Right ventricle myocardium superior (tissue), 1 donor: ENCODE data around the gene SPHK1. TPM values are rescaled to one million over a fixed set of nuclear protein-coding genes. Genes with fewer than 3 reads are reported as not detected.
"Not testable (repeated sequence)": the region's sequence is repeated elsewhere in the genome, so short reads cannot be mapped to it uniquely, and the experiment has no call there.

Experiments
- ATAC-seq: fragments of 200-7000 bp; cut with Tn5 transposase; one replicate; pipeline ENCODE4 v1.9.1; 2020; ENCODE audit warnings: mild to moderate bottlenecking; ENCODE audit not compliant: poor library complexity
- DNase-seq: peaks from one replicate; pipeline ENCODE4 v3.0.0-alpha.2; 2020
- intact Hi-C: fragments of 100-400 bp; cut with DNase I; formaldehyde crosslinking; loops from one replicate; pipeline ENCODE4 v1.11.2; 2022
- total RNA-seq: library from RNA; stranded (reverse); fragmentation: NEBNext Ultra II Directional; extraction: Animal tissue kit (Norgen Biotek cat#: 25700); gene quantifications from one replicate; pipeline ENCODE4 v1.2.1, GENCODE V29; 2021
- donor health status: DM: no; HTN: yes; CAD: no; lungs with severe emphysema.

Gene SPHK1
- total RNA-seq, 1 donor from 2014 or later: 2.0 TPM

DNA sequence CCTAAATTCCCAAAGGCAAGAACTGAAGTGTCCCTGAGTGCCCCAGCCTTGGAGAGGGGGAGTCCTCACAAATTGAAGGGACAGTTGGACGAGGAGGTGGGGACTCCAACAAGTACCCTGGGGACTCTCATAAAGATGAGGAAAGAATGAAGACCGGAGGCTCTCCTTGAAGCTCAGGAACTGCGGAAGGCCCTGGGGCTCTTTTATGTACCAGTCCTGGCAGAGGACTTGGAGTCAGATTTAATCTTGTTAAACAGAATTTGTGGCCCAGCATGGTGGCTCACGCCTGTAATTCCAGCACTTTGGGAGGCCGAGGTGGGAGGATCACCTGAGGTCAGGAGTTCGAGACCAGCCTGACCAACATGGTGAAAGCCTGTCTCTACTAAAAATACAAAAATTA lies 24.6 kb upstream of the SPHK1 start:
- intact Hi-C loops, DNase-seq, ATAC-seq: not testable (repeated sequence)

- intact Hi-C loops: no loop called here
- DNase-seq (no peak), ATAC-seq (no peak)
Observed at GRCh38 chr17:76360461-76360860, 23.9 kb upstream of the SPHK1 start.

GRCh38 chr17:76363107-76363842 lies 21.1 kb upstream of the SPHK1 start:
- intact Hi-C loops: no loop called here
- ATAC-seq (no peak), DNase-seq (no peak)

DNA sequence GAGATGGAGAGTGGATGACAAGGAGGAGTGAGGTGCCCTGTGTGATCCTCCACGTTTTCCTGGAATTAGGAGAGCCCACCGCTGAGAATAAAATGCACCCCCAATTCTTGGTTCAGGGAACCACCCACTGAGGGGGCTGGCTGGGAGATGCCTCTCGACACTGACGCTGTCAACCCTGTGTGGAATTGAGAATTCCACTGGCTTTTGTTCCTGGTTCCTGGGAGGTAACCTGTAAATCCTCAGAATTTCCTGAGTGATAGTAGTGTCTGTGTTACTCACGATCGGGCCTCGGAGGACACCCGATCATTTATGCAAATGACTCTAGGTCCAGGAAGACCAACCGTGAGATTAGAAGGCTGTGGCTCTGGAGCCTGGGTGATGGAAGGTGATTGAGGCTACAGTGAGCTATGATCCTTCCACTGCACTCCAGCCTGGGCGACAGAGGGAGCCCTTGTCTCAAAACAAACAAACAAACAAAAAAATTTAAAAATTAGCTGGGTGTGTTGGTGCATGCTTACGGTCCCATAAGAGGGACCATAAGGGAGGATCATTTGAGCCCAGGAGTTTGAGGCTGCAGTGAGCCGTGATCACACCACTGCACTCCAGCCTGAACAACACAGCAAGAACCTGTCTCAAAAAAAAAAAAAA lies 19.0 kb upstream of the SPHK1 start:
- no peak for ATAC-seq
- no peak for DNase-seq
- intact Hi-C loops: no loop called here

GRCh38 chr17:76366247-76366646 lies 18.2 kb upstream of the SPHK1 start:
- ATAC-seq: no peak
- no peak for DNase-seq
- intact Hi-C loops: no loop called here

DNA sequence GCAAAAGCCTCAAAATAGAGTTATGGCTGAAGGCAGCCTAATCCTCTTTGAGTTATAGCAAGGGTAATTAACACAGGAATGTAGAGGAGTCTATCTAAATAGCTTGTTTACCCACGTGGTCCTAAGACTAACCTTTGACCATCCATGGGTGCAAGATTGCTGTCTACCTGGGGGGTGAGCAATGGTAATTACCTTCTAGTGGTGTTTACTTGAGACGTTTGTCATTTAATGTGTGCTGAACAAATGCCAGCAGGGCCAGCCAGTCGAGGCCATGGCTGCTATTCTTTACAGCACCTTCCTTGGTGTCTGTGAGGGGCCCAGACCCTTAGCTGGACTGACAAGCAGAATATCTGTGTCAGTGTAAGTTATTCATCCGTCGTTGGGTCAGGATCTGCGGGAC lies 16.8 kb upstream of the SPHK1 start:
- intact Hi-C loops: no loop called here
- ATAC-seq (no peak), DNase-seq (no peak)

DNA sequence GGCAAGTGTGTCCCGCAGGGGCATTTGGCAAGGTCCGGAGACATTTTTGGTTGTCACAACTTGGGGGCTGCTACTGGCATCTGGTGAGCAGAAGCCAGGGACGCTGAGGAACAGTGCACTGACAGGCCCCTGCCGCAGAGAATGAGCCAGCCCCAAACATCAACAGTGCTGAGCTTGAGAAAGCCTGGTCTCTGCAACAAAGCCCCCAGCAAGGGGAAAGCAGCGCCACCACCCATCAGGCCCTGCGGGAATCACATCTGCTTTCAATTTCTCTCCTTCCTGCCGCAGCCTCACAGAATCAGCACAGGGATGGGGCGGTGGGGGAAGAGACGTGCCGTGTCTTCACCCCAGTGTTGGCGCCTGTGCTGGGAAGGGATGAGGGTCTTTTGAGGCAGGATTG lies 15.9 kb upstream of the SPHK1 start:
- no peak for ATAC-seq
- DNase-seq: no peak

GRCh38 chr17:76369379-76369778 lies 15.0 kb upstream of the SPHK1 start:
- no peak for DNase-seq
- no peak for ATAC-seq
- intact Hi-C loops: no loop called here

More for the DNA sequence above, 15.9 kb upstream of the SPHK1 start:
- intact Hi-C loops: no loop called here

GRCh38 chr17:76369804-76370203 lies 14.6 kb upstream of the SPHK1 start:
- intact Hi-C loops: no loop called here
- ATAC-seq (peak; percentile 24), DNase-seq (no peak)

DNA sequence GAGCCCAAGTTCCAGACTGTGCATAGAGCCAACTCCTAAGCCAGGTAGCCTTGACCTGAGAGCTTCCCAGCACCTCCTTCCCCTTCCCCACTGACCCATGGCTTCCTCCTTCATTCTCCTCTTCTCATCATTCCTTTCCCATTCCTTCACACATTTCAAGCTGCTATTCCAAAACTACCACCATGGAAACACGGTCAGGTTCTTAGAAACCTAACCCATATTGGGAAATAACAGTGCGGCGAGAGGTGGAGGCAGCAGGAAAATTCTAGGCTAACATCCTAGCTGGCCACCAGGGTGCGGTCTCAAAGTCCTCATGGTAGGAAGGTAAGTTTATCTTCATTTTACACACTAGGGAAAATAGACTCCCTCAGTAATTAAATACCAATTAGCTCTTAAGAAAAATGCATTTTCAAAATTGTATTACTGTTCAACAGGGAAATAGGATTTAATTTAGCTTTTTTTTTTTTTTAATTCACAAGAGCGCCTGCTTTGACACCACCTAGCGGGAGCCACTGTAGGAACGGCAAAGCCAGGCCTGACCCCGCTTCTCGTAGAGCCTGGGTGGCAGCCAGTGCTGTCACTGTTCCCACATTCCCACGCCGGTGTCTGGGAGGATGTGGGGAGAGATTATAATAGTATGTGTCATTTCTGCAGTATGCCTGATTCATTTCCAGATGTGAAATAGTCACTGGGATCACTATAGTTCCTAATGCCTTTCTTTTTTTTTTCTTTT lies 14.0 kb upstream of the SPHK1 start:
- peak; percentile 90 for DNase-seq
- ATAC-seq: peak; percentile 96
- intact Hi-C loops: no loop called here

DNA sequence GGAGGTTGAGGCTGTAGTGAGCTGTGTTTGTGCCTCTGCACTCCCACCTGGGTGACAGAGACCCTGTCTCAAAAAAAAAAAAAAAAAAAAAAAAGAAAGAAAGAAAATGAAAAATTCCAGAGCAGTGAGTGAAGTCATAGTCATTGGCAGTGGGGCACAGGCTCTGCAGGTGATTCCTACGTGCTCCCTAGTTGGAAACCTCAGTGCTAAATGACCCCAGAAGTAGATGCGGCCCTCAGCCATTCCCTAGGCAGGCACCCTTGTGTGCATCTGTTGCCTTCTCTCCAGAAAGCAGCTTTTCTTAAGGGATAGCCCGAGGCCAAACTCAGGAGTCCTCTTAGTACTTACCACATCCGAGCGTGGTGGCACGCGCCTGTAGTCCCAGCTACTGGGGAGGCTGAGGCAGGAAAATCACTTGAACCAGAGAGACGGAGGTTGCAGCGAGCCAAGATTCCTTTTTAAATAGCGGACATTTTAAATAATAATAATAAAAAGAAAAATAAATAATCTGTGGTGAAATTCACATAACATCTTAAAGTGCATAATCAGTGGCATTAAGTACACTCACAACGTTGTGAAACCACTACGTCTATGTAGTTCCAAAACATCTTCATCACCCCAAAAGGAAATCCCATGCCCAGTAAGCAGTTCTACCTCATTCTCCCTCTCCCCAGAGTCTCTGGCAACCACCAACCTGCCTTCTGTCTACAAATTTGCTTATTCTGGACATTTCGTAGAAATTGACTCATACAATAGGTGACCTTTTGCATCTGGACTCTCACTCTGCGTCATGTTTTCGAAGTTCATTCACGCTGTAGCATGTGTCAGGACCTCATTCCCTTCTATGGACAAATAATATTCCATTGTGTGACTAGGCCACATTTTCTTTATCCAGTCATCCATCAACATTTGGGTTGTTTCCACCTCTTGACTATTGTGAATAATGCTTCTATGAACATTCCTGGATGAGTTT lies 12.5 kb upstream of the SPHK1 start:
- DNase-seq (no peak), ATAC-seq (no peak)
- intact Hi-C loops: no loop called here

- DNase-seq (no peak), ATAC-seq (peak; percentile 11)
- intact Hi-C loops: no loop called here
Observed at GRCh38 chr17:76376318-76377133, 7.9 kb upstream of the SPHK1 start.

DNA sequence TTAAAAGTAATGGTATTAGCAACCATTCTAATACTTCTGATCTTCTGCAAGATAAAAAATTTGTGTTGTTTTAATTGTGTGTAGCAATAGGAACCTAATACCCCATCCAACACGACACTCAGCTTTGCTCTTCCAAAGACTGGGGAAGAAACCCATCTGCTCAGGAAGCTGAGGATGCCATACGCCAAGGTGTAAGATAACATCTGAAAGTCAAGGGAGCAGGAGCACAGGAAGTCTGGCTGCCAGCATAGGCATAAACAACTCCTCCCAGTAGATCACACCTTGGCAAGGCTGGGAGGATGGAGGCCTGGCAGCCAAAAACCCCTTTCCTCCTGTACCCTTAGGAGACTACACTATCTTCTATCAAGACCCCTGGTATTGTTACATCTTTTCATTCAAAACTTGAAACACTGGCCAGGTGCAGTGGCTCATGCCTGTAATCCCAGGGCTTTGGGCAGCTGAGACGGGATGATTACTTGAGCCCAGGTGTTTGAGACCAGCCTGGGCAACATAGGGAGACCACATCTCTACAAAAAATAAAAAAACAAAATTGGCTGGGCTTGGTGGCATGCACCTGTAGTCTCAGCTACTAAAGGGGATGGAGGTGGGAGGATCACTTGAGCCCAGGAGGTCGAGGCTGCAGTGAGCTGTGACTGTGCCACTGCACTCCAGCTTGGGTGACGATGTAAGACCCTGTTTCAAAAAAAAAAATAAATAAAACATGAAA lies 5.7 kb upstream of the SPHK1 start:
- ATAC-seq (no peak), DNase-seq (no peak)
- intact Hi-C loops: no loop called here

- ATAC-seq (no peak), DNase-seq (no peak)
- intact Hi-C loops: no loop called here
Observed at GRCh38 chr17:76379275-76379641, 5.2 kb upstream of the SPHK1 start.

DNA sequence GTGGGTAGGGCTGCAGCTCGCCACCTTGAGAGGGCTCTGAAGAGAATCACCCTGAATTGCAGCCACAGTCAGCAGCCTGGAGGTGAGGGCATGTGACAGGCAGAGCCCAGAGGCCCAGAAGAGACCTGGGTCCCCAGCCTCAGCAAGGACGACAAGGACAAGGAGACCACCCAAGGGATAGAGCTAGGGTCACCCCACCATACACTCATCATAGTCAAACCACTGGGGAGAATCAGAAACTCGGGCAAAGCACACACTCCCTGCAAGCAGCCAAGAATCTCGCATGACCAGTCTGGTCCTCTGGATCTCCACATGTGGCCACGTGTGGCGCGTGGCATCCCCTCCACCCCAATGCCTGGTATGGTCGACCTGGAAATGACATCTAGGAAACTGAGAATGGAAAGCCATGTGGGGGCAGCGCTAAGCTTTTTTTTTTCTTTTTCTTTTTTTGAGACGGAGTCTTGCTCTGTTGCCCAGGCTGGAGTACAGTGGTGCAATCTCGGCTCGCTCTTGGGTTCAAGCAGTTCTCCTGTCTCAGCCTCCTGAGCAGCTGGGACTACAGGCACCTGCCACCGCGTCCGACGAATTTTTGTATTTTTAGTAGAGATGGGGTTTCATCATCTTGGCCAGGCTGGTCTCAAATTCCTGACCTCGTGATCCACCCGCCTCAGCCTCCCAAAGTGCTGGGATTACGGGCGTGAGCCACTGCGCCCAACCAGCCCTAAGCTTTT lies 4.6 kb upstream of the SPHK1 start:
- intact Hi-C loops: no loop called here
- DNase-seq (no peak), ATAC-seq (no peak)

- no peak for DNase-seq
- ATAC-seq: no peak
- intact Hi-C loops: no loop called here
Observed at GRCh38 chr17:76381633-76382350, 2.6 kb upstream of the SPHK1 start.
